ENCODE measurements around the gene ZNF736. TPM values are rescaled to one million over a fixed set of nuclear protein-coding genes. Genes with fewer than 3 reads are reported as not detected.

Gene ZNF736
- total and polyA plus RNA-seq, 2 of the 4 experiments (the other 2 are of a cell fraction) = 1.9 to 8.1 TPM

- in situ Hi-C loops (cut with MboI; ENCODE audit: low sequenced_read_pairs) (no loop called here), dilution Hi-C loops (cut with HindIII; ENCODE audit: low sequenced_read_pairs, unreplicated experiment) (no loop called here), intact Hi-C loops (cut with micrococcal nuclease) (no loop called here)
- Histone ChIP-seq H3K27ac (ENCODE audit: insufficient read depth, low read length) (no peak overlapping the region), H2BK15ac (ENCODE audit: low read depth, low read length) (no peak overlapping the region), H2AFZ (replicated peaks; ENCODE audit: low read length, poor library complexity) (no peak overlapping the region), H3K79me1 (ENCODE audit: low read depth in 1 of 2, low read length in 2 of 2) (no peaks in the 10 kb centered on the region), H2BK5ac (ENCODE audit: low read depth, low read length, poor library complexity, severe bottlenecking) (no peak overlapping the region), H4K8ac (ENCODE audit: low read depth in 2 of 2, low read length in 2 of 2) (no peak overlapping the region), H3K56ac (ENCODE audit: extremely low read depth, insufficient read depth, low read length) (no peak overlapping the region), H4K5ac (ENCODE audit: low read depth, low read length) (no peak overlapping the region), H3K9me1 (ENCODE audit: insufficient read depth, low read length) (no peaks in the 10 kb centered on the region), H3K36me3 (ENCODE audit: control insufficient read depth, insufficient read depth, low read length) (no peaks in the 10 kb centered on the region), H4K20me1 (ENCODE audit: insufficient read depth, low read length) (no peaks in the 10 kb centered on the region), H3K14ac (replicated peaks; ENCODE audit: low read depth, low read length) (no peak overlapping the region), H3K18ac (ENCODE audit: low read depth, low read length) (no peak overlapping the region), H2BK120ac (ENCODE audit: low read depth, low read length) (no peak overlapping the region), H4K91ac (ENCODE audit: insufficient read depth, low read depth, low read length) (no peak overlapping the region), H3K27me3 (ENCODE audit: control insufficient read depth, insufficient read depth, low read length) (no peaks in the 10 kb centered on the region), H2AK5ac (ENCODE audit: low read depth, low read length) (no peak overlapping the region), H3K4me1 (ENCODE audit: control insufficient read depth, insufficient read depth, low read length) (no peaks in the 10 kb centered on the region), H3K4me3 (ENCODE audit: insufficient read depth, low read depth, low read length) (no peak overlapping the region), H2AK9ac (replicated peaks; ENCODE audit: low read depth, low read length, poor library complexity) (no peak overlapping the region), H3K4ac (ENCODE audit: low read depth, low read length) (no peak overlapping the region), H3K9me3 (ENCODE audit: control insufficient read depth, insufficient read depth, low read length) (peaks cover 2% of the 10 kb centered on the region; the same call in 1 of the 2 replicates), H3K9ac (ENCODE audit: low read depth, low read length) (no peak overlapping the region), H3K23ac (ENCODE audit: low read depth, low read length) (no peak overlapping the region), H3K4me2 (ENCODE audit: low read depth, low read length) (no peak overlapping the region), H2BK20ac (ENCODE audit: low read depth, low read length) (no peak overlapping the region)
- DNase-seq (no peak), ATAC-seq (ENCODE audit: low read depth) (no peak)
- ChIA-PET POLR2A (ENCODE audit: unreplicated experiment) (no interaction called here), CTCF (no interaction called here)
- TF ChIP-seq MAFK (IDR thresholded peaks at IDR 0.05; ENCODE audit: low read depth, low read length) (no peak), MXI1 (IDR thresholded peaks at IDR 0.05; ENCODE audit: borderline replicate concordance, low read depth, low read length) (no peak), CEBPB (IDR thresholded peaks at IDR 0.05; ENCODE audit: low read depth, low read length) (no peak), SMC3 (IDR thresholded peaks at IDR 0.05; ENCODE audit: low read depth, low read length) (no peak), RFX5 (IDR thresholded peaks at IDR 0.05; ENCODE audit: low read depth, low read length) (no peak), POLR2A (IDR thresholded peaks at IDR 0.05; ENCODE audit: low read depth, low read length) (no peak), CTCF (conservative IDR thresholded peaks at IDR 0.05; ENCODE audit: low read depth, low read length) (no peak)
- no TSS peak for BruUV-seq (replicated peaks)
- WGBS, 2 experiments (ENCODE audit: extremely low coverage in 2 of 2, insufficient read length in 1 of 2) = no CpG with 5 or more reads among the region's 2 CpGs
These were observed 36.1 kb upstream of the ZNF736 start for GRCh38 chr7:64277630-64278029.
